Spleen (tissue), 7 donors: ENCODE data around the gene EVA1C.

Experiments
- CTCF ChIP-seq, 11 experiments: fragments of 200-600 bp in 7 of 11; fragments of 450-650 bp in 4 of 11; sonication (generic) in 4 of 11; IDR thresholded peaks in 8 of 11; conservative IDR thresholded peaks in 3 of 11; 1 replicate in 7 of 11; 2 replicates in 4 of 11; pipeline versions ENCODE4 v1.4.0 to v1.8.0; 2016 to 2021; ENCODE audit warnings: antibody characterized with exemption in 11 of 11, inconsistent platforms in 4 of 11, mild to moderate bottlenecking in 1 of 11
- POLR2A ChIP-seq, 3 donors: fragments of 450-650 bp; IDR thresholded peaks; one replicate each; pipeline ENCODE4 v1.5.1; 2017; ENCODE audit warnings: antibody characterized with exemption in 3 of 3, mild to moderate bottlenecking in 1 of 3
- POLR2AphosphoS5 ChIP-seq, 3 donors: sonication (generic); formaldehyde crosslinking; IDR thresholded peaks; one replicate each; pipeline ENCODE4 v1.5.1; 2017; ENCODE audit warnings: antibody characterized with exemption in 3 of 3
- donor health status: DM: no; HTN: no; CAD: no; lungs with moderate emphysema.
- donor health status: DM: no; HTN: no; CAD: no.
- donor health status: DM: no; HTN: no; CAD: no.

DNA sequence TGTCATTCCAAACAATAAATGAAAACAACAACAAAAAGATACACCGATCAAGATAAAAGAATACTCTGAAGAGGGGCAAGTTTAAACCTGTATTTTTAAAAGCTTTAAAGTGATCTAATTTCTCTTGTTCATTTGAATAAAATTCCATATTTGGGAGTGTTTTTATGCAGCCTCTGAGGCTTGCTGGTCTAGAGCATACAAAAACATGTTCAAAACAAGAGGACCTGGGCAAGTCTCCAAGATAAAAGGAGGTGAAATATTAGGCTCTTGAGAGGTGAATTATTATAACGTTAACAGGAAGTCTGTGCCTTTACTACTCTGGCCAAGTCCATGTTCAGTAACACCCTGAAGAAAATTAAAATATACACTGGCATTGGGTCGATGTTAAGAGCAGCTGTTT is 39.8 kb upstream of the EVA1C start:
- TF ChIP-seq CTCF (IDR thresholded peaks at IDR 0.05 in 8 of 11, conservative IDR thresholded peaks at IDR 0.05 in 3 of 11) (no peak), POLR2A (IDR thresholded peaks at IDR 0.05) (no peak), POLR2AphosphoS5 (IDR thresholded peaks at IDR 0.05) (no peak)
